Measurements from ENCODE around the gene ZBTB32. TPM values are rescaled to one million over a fixed set of nuclear protein-coding genes. Genes with fewer than 3 reads are reported as not detected.
"Not testable (repeated sequence)": the region's sequence is repeated elsewhere in the genome, so short reads cannot be mapped to it uniquely, and the experiment has no call there.

ZBTB32 gene
- total RNA-seq, 2 donors from 2014 or later: not detected

DNA sequence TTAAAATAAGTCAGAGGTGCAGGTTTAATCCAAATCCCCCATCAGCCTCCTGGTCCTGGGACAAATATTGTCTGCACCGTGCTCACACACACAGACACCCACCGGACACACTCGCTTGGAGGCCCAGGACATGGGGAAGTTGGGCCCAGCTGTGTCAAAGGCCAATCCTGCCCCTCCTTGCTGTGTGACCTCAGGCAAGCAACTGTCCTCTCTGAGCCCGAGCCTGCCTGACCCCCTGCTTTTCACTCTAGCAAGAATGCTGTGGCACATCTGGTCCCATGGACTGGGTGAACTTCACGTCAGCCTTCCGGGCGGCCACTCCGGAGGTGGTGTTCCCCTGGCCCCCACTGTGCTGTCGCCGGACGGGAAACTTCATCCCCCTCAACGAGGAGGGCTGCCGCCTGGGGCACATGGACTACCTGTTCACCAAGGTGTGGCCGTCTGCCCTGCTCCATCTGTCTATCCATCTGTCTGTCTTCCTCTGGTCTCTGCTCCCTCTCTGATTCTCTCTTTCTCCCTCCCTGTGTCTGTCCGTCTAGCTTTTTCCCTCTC, 28.7 kb upstream of the ZBTB32 start:
- TF ChIP-seq, protein P1, sequence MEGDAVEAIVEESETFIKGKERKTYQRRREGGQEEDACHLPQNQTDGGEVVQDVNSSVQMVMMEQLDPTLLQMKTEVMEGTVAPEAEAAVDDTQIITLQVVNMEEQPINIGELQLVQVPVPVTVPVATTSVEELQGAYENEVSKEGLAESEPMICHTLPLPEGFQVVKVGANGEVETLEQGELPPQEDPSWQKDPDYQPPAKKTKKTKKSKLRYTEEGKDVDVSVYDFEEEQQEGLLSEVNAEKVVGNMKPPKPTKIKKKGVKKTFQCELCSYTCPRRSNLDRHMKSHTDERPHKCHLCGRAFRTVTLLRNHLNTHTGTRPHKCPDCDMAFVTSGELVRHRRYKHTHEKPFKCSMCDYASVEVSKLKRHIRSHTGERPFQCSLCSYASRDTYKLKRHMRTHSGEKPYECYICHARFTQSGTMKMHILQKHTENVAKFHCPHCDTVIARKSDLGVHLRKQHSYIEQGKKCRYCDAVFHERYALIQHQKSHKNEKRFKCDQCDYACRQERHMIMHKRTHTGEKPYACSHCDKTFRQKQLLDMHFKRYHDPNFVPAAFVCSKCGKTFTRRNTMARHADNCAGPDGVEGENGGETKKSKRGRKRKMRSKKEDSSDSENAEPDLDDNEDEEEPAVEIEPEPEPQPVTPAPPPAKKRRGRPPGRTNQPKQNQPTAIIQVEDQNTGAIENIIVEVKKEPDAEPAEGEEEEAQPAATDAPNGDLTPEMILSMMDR (IDR thresholded peaks at IDR 0.05): no peak
- no peak for TF ChIP-seq POLR2A (IDR thresholded peaks at IDR 0.05)
- no peak overlapping the region for H3K27ac ChIP-seq
- peaks cover 5% of the 10 kb centered on the region for H3K4me1 ChIP-seq
- ATAC-seq: no peak
- H3K4me3 ChIP-seq: no peak overlapping the region
- DNase-seq: no peak
- H3K9me3 ChIP-seq: no peaks in the 10 kb centered on the region
- WGBS, 2 donors: 59 to 68% methylated on average over 14 to 15 of the region's 15 CpGs
- no peaks in the 10 kb centered on the region for H3K36me3 ChIP-seq (replicated peaks in 1 of 2; ENCODE audit: insufficient read depth in 1 of 2, low read depth in 2 of 2)
- intact Hi-C loops (cut with DNase I): no loop called here
- no peaks in the 10 kb centered on the region for H3K27me3 ChIP-seq

GRCh38 chr19:35689836-35690235, 14.5 kb upstream of the ZBTB32 start:
- peak in 2 of 4 donors; percentile 19 to 36 for DNase-seq
- WGBS, 2 donors: 21 to 32% methylated on average over 4 of the region's 4 CpGs
- no peaks in the 10 kb centered on the region for H3K9me3 ChIP-seq
- TF ChIP-seq, protein P1 (IDR thresholded peaks at IDR 0.05): no peak
- TF ChIP-seq POLR2A (IDR thresholded peaks at IDR 0.05): no peak
- no peak overlapping the region for H3K4me3 ChIP-seq
- H3K4me1 ChIP-seq: peaks cover 4% of the 10 kb centered on the region
- no peaks in the 10 kb centered on the region for H3K27me3 ChIP-seq
- no peaks in the 10 kb centered on the region for H3K36me3 ChIP-seq (replicated peaks in 1 of 2; ENCODE audit: insufficient read depth in 1 of 2, low read depth in 2 of 2)
- ATAC-seq: no peak
- intact Hi-C loops (cut with DNase I): no loop called here
- peak overlapping the region in 1 of 4 donors; percentile 49 for H3K27ac ChIP-seq

DNA sequence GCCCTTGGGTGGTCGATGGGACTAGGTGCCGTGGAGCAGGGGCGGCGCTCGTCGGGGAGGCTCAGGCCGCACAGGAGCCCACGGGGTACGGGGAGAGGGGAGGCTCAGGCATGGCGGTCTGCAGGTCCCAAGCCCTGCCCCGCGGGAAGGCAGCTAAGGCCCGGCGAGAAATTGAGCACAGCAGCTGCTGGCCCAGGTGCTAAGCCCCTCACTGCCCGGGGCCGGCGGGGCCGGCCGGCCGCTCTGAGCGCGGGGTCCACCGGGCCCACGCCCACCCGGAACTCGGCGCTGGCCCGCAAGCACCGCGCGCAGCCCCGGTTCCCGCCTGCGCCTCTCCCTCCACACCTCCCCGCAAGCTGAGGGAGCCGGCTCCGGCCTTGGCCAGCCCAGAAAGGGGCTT, 13.3 kb upstream of the ZBTB32 start:
- H3K36me3 ChIP-seq (replicated peaks in 1 of 2; ENCODE audit: insufficient read depth in 1 of 2, low read depth in 2 of 2); DNase-seq; H3K4me1 ChIP-seq; H3K27me3 ChIP-seq; H3K27ac ChIP-seq; ATAC-seq; H3K9me3 ChIP-seq; H3K4me3 ChIP-seq; intact Hi-C loops (cut with DNase I): not testable (repeated sequence)
- 87 to 90% methylated on average over 4 to 29 of the region's 37 CpGs for WGBS, 2 donors

- intact Hi-C loops (cut with DNase I): no loop called here
- DNase-seq: no peak
These were observed 12.3 kb upstream of the ZBTB32 start for GRCh38 chr19:35692010-35692409.

DNA sequence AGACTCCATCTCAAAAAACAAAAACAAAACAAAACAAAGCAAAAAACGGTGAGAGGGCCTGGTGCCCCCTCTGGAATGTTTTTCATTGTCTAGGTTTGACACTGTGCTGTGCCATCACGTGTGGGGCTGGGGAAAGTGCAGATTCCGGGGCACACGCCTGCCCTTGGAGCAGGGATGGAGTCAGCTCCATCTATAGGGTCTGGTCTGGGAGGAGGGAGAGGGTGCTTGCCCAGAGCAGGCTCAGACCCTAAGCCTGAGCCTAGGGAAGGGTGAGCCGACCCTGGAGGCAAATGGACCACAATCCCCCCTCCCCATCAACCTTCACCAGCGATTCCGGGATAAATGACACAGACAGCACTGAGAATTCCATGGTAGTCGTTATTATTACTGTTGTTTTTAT, 10.9 kb upstream of the ZBTB32 start:
- Histone ChIP-seq H3K27me3 (no peaks in the 10 kb centered on the region), H3K9me3 (no peaks in the 10 kb centered on the region), H3K4me1 (peaks cover 4% of the 10 kb centered on the region), H3K27ac (no peak overlapping the region), H3K36me3 (replicated peaks in 1 of 2; ENCODE audit: insufficient read depth in 1 of 2, low read depth in 2 of 2) (no peaks in the 10 kb centered on the region), H3K4me3 (no peak overlapping the region)
- no peak for TF ChIP-seq POLR2A (IDR thresholded peaks at IDR 0.05)
- TF ChIP-seq, protein P1 (IDR thresholded peaks at IDR 0.05): no peak
- no peak for ATAC-seq
- intact Hi-C loops (cut with DNase I): no loop called here
- WGBS, 2 donors: 10% methylated on average over 6 to 8 of the region's 8 CpGs
- DNase-seq: no peak

More at GRCh38 chr19:35692010-35692409, 12.3 kb upstream of the ZBTB32 start:
- no peak for ATAC-seq
- Histone ChIP-seq H3K27me3 (no peaks in the 10 kb centered on the region), H3K27ac (no peak overlapping the region), H3K9me3 (no peaks in the 10 kb centered on the region), H3K36me3 (replicated peaks in 1 of 2; ENCODE audit: insufficient read depth in 1 of 2, low read depth in 2 of 2) (no peaks in the 10 kb centered on the region), H3K4me3 (no peak overlapping the region), H3K4me1 (peaks cover 4% of the 10 kb centered on the region)
- no peak for TF ChIP-seq POLR2A (IDR thresholded peaks at IDR 0.05)
- TF ChIP-seq, protein P1 (IDR thresholded peaks at IDR 0.05): no peak
- 37 to 55% methylated on average over 7 to 11 of the region's 11 CpGs for WGBS, 2 donors
